Endothelial cell of umbilical vein (primary cell): ENCODE measurements around the gene LIME1. TPM values are rescaled to one million over a fixed set of nuclear protein-coding genes. Genes with fewer than 3 reads are reported as not detected.

Experiments
- BruUV-seq: library from RNA; stranded (reverse); fragments of 400-500 nt; replicated peaks from 2 replicates; lab custom pipeline; 2021; lab: Mats Ljungman, UMichigan
- CTCF ChIA-PET: fragments of 300-600, 350-600 bp; sonication (Branson Sonifier 250); formaldehyde crosslinking; loops from one replicate; lab custom pipeline; 2021; ENCODE audit warnings: antibody characterized with exemption, inconsistent platforms; lab: Charles Lee
- POLR2A ChIA-PET: fragments of 300-600, 350-600 bp; sonication (Branson Sonifier 250); formaldehyde crosslinking; loops from one replicate; lab custom pipeline; 2021; ENCODE audit warnings: antibody characterized with exemption, inconsistent platforms; lab: Charles Lee
- DNase-seq: peaks from one replicate; pipeline ENCODE4 v3.0.0-alpha.2; 2011; ENCODE audit warnings: low read depth, low spot score
- FAIRE-seq: peaks from 2 replicates; lab custom pipeline; 2011; peaks lifted over from hg19 to GRCh38; lab: Jason Lieb, UNC
- H2AFZ ChIP-seq: 2 replicates; pipeline ENCODE4 v1.6.0; 2012; ENCODE audit warnings: low read depth, low read length, control low read depth, inconsistent platforms
- H3K27ac ChIP-seq: 2 replicates; pipeline ENCODE4 v1.5.1; 2011; ENCODE audit warnings: low read depth, mild to moderate bottlenecking, control low read depth, low read length, moderate library complexity; ENCODE audit not compliant: insufficient read depth
- H3K27me3 ChIP-seq, 2 experiments: 2 replicates each; pipeline versions ENCODE4 v1.6.0 to v1.6.1; 2011; ENCODE audit warnings: low read length in 2 of 2, mixed read lengths in 1 of 2; ENCODE audit not compliant: control insufficient read depth in 2 of 2, insufficient read depth in 2 of 2
- H3K36me3 ChIP-seq, 2 experiments: 2 replicates in 1 of 2; 3 replicates in 1 of 2; pipeline ENCODE4 v1.5.1; 2011; ENCODE audit warnings: low read length in 2 of 2, mild to moderate bottlenecking in 1 of 2, moderate library complexity in 1 of 2; ENCODE audit not compliant: control insufficient read depth in 2 of 2, insufficient read depth in 2 of 2; ENCODE audit errors: extremely low read depth in 1 of 2
- H3K4me1 ChIP-seq: 3 replicates; pipeline ENCODE4 v1.5.1; 2011; ENCODE audit warnings: mild to moderate bottlenecking, low read length; ENCODE audit not compliant: control insufficient read depth, insufficient read depth; ENCODE audit errors: extremely low read depth
- H3K4me2 ChIP-seq: 2 replicates; pipeline ENCODE4 v1.6.1; 2011; ENCODE audit warnings: low read length, control low read depth, mixed read lengths; ENCODE audit not compliant: insufficient read depth
- H3K4me3 ChIP-seq, 3 experiments: fragments of 200-600 bp in 1 of 3; sonication (generic), shearing (Covaris generic) in 1 of 3; replicated peaks in 1 of 3; 2 replicates each; pipeline ENCODE4 v1.5.1; 2011 to 2016; ENCODE audit warnings: control low read depth in 3 of 3, low read length in 3 of 3, mild to moderate bottlenecking in 2 of 3, inconsistent platforms in 1 of 3, low read depth in 1 of 3, moderate library complexity in 1 of 3; ENCODE audit not compliant: insufficient read depth in 1 of 3
- H3K79me2 ChIP-seq: 2 replicates; pipeline ENCODE4 v1.6.0; 2012; ENCODE audit warnings: low read length, inconsistent platforms; ENCODE audit not compliant: control insufficient read depth, insufficient read depth
- H3K9ac ChIP-seq: replicated peaks from 2 replicates; pipeline ENCODE3; 2011; ENCODE audit warnings: low read length, control low read depth; ENCODE audit not compliant: insufficient read depth; ENCODE audit errors: extremely low read depth
- H3K9me1 ChIP-seq: replicated peaks from 3 replicates; pipeline ENCODE4 v1.6.0; 2011; ENCODE audit warnings: mild to moderate bottlenecking, low read length; ENCODE audit not compliant: control insufficient read depth, insufficient read depth; ENCODE audit errors: extremely low read depth
- H3K9me3 ChIP-seq: replicated peaks from 2 replicates; pipeline ENCODE4 v1.5.1; 2012; ENCODE audit warnings: low read length, inconsistent platforms; ENCODE audit not compliant: control insufficient read depth, insufficient read depth
- H4K20me1 ChIP-seq: replicated peaks from 2 replicates; pipeline ENCODE3; 2011; ENCODE audit warnings: mild to moderate bottlenecking, low read length; ENCODE audit not compliant: control insufficient read depth, insufficient read depth; ENCODE audit errors: extremely low read depth
- FOS ChIP-seq: IDR thresholded peaks from 2 replicates; pipeline ENCODE4 v1.6.1; 2011; ENCODE audit warnings: mild to moderate bottlenecking, low read length, moderate library complexity, borderline replicate concordance; ENCODE audit not compliant: insufficient read depth
- GATA2 ChIP-seq: IDR thresholded peaks from 2 replicates; pipeline ENCODE4 v1.7.0; 2011; ENCODE audit warnings: low read depth, mild to moderate bottlenecking, moderate library complexity, mixed read lengths, low read length; ENCODE audit not compliant: insufficient read length, insufficient read depth
- JUN ChIP-seq: IDR thresholded peaks from 2 replicates; pipeline ENCODE4 v1.6.1; 2011; ENCODE audit warnings: borderline replicate concordance, low read depth; ENCODE audit not compliant: insufficient read length, insufficient read depth
- MYC ChIP-seq: IDR thresholded peaks from one replicate; pipeline ENCODE4 v1.6.1; 2011; ENCODE audit warnings: mild to moderate bottlenecking, low read depth, low read length
- POLR2A ChIP-seq: IDR thresholded peaks from 2 replicates; pipeline ENCODE4 v1.6.1; 2012; ENCODE audit warnings: low read depth, mild to moderate bottlenecking, control low read depth, low read length
- POLR2AphosphoS5 ChIP-seq: IDR thresholded peaks from 2 replicates; pipeline ENCODE4 v1.6.1; 2012; ENCODE audit warnings: low read depth, mild to moderate bottlenecking, control low read depth, low read length, moderate library complexity; ENCODE audit not compliant: insufficient read depth
- dilution Hi-C: fragments of 300-500 bp; cut with MboI; formaldehyde crosslinking; loops from one replicate; pipeline ENCODE4 v1.15.0; 2019; ENCODE audit warnings: low sequenced_read_pairs; ENCODE audit not compliant: extremely low pct_ligation_motif_present
- intact Hi-C: fragments of 100-400 bp; cut with micrococcal nuclease; formaldehyde crosslinking; loops from one replicate; pipeline ENCODE4 v1.10.0; 2022
- polyA plus RNA-seq, 4 experiments: library from polyadenylated mRNA; depleted of rRNA in 3 of 4; stranded (reverse) in 3 of 4; unstranded in 1 of 4; fragments of >200 nt; gene quantifications; 2 replicates each; pipeline versions ENCODE4 v1.2.1 to v1.2.3, GENCODE V29; 2011 to 2012; ENCODE audit warnings: missing spikeins in 1 of 4
- total RNA-seq: library from RNA; stranded (reverse); gene quantifications from 2 replicates; pipeline ENCODE4 v1.2.3, GENCODE V29; 2021
- TF ChIP-seq, protein P1 (sequence below): IDR thresholded peaks from 2 replicates; pipeline ENCODE4 v1.6.1; 2011; ENCODE audit not compliant: insufficient read depth, insufficient read length
- TF ChIP-seq, protein P2 (sequence below), 2 donors: IDR thresholded peaks; 1 replicate in 1 of 2; 2 replicates in 1 of 2; pipeline ENCODE4 v1.5.1; 2011; ENCODE audit warnings: low read length in 2 of 2, mild to moderate bottlenecking in 2 of 2, moderate library complexity in 2 of 2, control low read depth in 1 of 2, inconsistent platforms in 1 of 2, low read depth in 1 of 2; ENCODE audit not compliant: insufficient read depth in 1 of 2; ENCODE audit errors: extremely low read depth in 1 of 2

The LIME1 gene
- total and polyA plus RNA-seq, 2 donors (not counting 3 experiments of a cell fraction or from before 2014, with no cell fraction given): 10.7 to 12.2 TPM

DNA sequence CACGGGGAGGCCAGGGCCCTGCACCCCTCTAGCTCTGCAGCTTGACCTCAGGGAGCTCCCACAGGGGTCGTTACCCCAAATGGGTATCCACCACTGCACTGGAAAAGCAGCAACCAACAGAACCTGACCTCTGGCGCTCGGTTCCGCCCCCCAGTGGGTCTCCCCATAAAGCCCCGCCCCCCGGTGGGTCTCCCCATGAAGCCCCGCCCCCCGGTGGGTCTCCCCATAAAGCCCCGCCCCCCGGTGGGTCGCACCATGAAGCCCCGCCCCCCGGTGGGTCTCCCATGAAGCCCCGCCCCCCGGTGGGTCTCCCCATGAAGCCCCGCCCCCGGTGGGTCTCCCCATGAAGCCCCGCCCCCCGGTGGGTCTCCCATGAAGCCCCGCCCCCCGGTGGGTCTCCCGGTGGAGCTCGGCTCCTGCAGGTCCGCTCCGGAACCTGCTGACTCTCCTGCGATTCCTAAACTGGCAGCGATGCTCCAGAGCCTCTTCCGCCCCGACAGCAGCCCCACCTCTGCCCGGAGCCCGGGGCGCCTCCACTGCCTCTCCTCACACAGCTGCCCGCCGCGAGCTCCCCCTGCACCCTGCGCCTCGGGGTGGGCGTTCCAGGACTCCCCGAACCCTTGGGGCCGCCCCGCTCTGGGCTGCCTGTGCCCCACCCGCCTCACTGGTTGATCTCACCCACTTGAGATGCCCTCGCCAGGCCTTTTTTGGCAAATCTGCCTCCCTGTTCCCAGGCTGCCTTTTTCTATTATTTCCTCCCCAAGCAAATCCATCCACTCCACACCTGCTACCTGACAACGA, 15.2 kb downstream of the LIME1 start:
- H3K4me3 ChIP-seq: no peak overlapping the region
- no peaks in the 10 kb centered on the region for H3K36me3 ChIP-seq
- intact Hi-C loops: no loop called here
- H3K9me1 ChIP-seq: no peaks in the 10 kb centered on the region
- H3K4me2 ChIP-seq: no peak overlapping the region
- H3K4me1 ChIP-seq: no peaks in the 10 kb centered on the region
- DNase-seq: no peak
- no peaks in the 10 kb centered on the region for H3K79me2 ChIP-seq
- FAIRE-seq: no peak
- no TSS peak for BruUV-seq
- no peak overlapping the region for H2AFZ ChIP-seq
- H3K9me3 ChIP-seq: no peaks in the 10 kb centered on the region
- ChIA-PET POLR2A (no interaction called here), CTCF (no interaction called here)
- H3K27me3 ChIP-seq: no peaks in the 10 kb centered on the region
- no peak for TF ChIP-seq FOS
- TF ChIP-seq POLR2A: no peak
- TF ChIP-seq POLR2AphosphoS5: no peak
- H3K9ac ChIP-seq: no peak overlapping the region
- dilution Hi-C loops: no loop called here
- no peak overlapping the region for H3K27ac ChIP-seq
- no peaks in the 10 kb centered on the region for H4K20me1 ChIP-seq

DNA sequence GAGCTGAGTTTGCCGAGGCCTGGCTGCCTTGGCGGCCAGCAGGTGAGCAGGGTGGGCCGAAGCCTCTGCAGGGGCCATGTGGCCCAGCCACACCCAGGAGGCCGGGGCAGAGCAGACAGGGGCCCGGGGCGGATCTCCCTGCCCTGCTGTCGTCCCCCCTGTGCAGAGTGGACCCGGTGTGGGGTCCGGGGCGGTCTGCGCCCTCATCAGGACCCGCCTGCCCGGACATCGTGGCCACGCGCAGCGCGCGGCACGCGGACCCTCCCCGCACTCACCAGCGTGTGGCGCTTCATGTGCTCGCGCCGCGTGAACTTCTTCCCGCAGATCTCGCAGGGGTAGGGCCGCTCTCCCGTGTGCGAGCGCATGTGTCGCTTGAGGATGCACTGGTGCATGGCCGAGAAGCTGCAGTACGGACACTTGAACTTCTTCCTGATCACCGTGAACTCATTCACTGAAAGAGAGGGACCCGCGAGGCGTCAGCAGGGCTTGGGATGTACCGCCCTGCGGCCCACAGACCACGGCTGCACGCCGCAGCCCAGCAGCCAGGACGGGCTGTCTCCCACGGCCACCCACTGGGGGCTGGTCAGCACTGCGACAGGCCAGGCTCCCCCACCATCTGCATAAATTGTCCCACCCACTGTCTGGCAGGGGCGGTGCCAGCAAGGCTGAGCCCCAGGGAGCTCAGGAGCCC, 16.1 kb downstream of the LIME1 start:
- BruUV-seq: no TSS peak
- dilution Hi-C loops: no loop called here

More for the DNA sequence above, 16.1 kb downstream of the LIME1 start:
- Histone ChIP-seq H3K27me3 (no peaks in the 10 kb centered on the region), H3K4me2 (no peak overlapping the region), H3K9ac (no peak overlapping the region), H3K4me3 (no peak overlapping the region), H2AFZ (no peak overlapping the region), H3K9me3 (no peaks in the 10 kb centered on the region), H3K27ac (no peak overlapping the region), H3K79me2 (no peaks in the 10 kb centered on the region), H3K36me3 (no peaks in the 10 kb centered on the region), H4K20me1 (no peaks in the 10 kb centered on the region), H3K4me1 (no peaks in the 10 kb centered on the region), H3K9me1 (no peaks in the 10 kb centered on the region)
- ChIA-PET CTCF (no interaction called here), POLR2A (no interaction called here)
- FAIRE-seq: no peak
- TF ChIP-seq, protein P1, sequence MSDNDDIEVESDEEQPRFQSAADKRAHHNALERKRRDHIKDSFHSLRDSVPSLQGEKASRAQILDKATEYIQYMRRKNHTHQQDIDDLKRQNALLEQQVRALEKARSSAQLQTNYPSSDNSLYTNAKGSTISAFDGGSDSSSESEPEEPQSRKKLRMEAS: no peak
- no peak for TF ChIP-seq JUN
- TF ChIP-seq MYC: no peak
- TF ChIP-seq, protein P2, sequence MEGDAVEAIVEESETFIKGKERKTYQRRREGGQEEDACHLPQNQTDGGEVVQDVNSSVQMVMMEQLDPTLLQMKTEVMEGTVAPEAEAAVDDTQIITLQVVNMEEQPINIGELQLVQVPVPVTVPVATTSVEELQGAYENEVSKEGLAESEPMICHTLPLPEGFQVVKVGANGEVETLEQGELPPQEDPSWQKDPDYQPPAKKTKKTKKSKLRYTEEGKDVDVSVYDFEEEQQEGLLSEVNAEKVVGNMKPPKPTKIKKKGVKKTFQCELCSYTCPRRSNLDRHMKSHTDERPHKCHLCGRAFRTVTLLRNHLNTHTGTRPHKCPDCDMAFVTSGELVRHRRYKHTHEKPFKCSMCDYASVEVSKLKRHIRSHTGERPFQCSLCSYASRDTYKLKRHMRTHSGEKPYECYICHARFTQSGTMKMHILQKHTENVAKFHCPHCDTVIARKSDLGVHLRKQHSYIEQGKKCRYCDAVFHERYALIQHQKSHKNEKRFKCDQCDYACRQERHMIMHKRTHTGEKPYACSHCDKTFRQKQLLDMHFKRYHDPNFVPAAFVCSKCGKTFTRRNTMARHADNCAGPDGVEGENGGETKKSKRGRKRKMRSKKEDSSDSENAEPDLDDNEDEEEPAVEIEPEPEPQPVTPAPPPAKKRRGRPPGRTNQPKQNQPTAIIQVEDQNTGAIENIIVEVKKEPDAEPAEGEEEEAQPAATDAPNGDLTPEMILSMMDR (IDR thresholded peaks at IDR 0.05; ENCODE audit: extremely low read depth in 1 of 2, insufficient read depth in 1 of 2, low read depth in 1 of 2, low read length in 2 of 2): no peak
- no peak for TF ChIP-seq GATA2
- intact Hi-C loops: no loop called here
- DNase-seq: no peak
